Endothelial cell of umbilical vein (primary cell): Measurements from ENCODE around the gene CD38. TPM values are rescaled to one million over a fixed set of nuclear protein-coding genes. Genes with fewer than 3 reads are reported as not detected.

Experiments
- BruUV-seq: library from RNA; stranded (reverse); fragments of 400-500 nt; replicated peaks from 2 replicates; lab custom pipeline; 2021; lab: Mats Ljungman, UMichigan
- CTCF ChIA-PET: fragments of 300-600, 350-600 bp; sonication (Branson Sonifier 250); formaldehyde crosslinking; loops from one replicate; lab custom pipeline; 2021; ENCODE audit warnings: antibody characterized with exemption, inconsistent platforms; lab: Charles Lee
- POLR2A ChIA-PET: fragments of 300-600, 350-600 bp; sonication (Branson Sonifier 250); formaldehyde crosslinking; loops from one replicate; lab custom pipeline; 2021; ENCODE audit warnings: antibody characterized with exemption, inconsistent platforms; lab: Charles Lee
- DNase-seq: peaks from one replicate; pipeline ENCODE4 v3.0.0-alpha.2; 2011; ENCODE audit warnings: low read depth, low spot score
- FAIRE-seq: peaks from 2 replicates; lab custom pipeline; 2011; peaks lifted over from hg19 to GRCh38; lab: Jason Lieb, UNC
- H2AFZ ChIP-seq: 2 replicates; pipeline ENCODE4 v1.6.0; 2012; ENCODE audit warnings: low read depth, low read length, control low read depth, inconsistent platforms
- H3K27ac ChIP-seq: 2 replicates; pipeline ENCODE4 v1.5.1; 2011; ENCODE audit warnings: low read depth, mild to moderate bottlenecking, control low read depth, low read length, moderate library complexity; ENCODE audit not compliant: insufficient read depth
- H3K27me3 ChIP-seq, 2 experiments: 2 replicates each; pipeline versions ENCODE4 v1.6.0 to v1.6.1; 2011; ENCODE audit warnings: low read length in 2 of 2, mixed read lengths in 1 of 2; ENCODE audit not compliant: control insufficient read depth in 2 of 2, insufficient read depth in 2 of 2
- H3K36me3 ChIP-seq, 2 experiments: 2 replicates in 1 of 2; 3 replicates in 1 of 2; pipeline ENCODE4 v1.5.1; 2011; ENCODE audit warnings: low read length in 2 of 2, mild to moderate bottlenecking in 1 of 2, moderate library complexity in 1 of 2; ENCODE audit not compliant: control insufficient read depth in 2 of 2, insufficient read depth in 2 of 2; ENCODE audit errors: extremely low read depth in 1 of 2
- H3K4me1 ChIP-seq: 3 replicates; pipeline ENCODE4 v1.5.1; 2011; ENCODE audit warnings: mild to moderate bottlenecking, low read length; ENCODE audit not compliant: control insufficient read depth, insufficient read depth; ENCODE audit errors: extremely low read depth
- H3K4me2 ChIP-seq: 2 replicates; pipeline ENCODE4 v1.6.1; 2011; ENCODE audit warnings: low read length, control low read depth, mixed read lengths; ENCODE audit not compliant: insufficient read depth
- H3K4me3 ChIP-seq, 3 experiments: fragments of 200-600 bp in 1 of 3; sonication (generic), shearing (Covaris generic) in 1 of 3; replicated peaks in 1 of 3; 2 replicates each; pipeline ENCODE4 v1.5.1; 2011 to 2016; ENCODE audit warnings: control low read depth in 3 of 3, low read length in 3 of 3, mild to moderate bottlenecking in 2 of 3, inconsistent platforms in 1 of 3, low read depth in 1 of 3, moderate library complexity in 1 of 3; ENCODE audit not compliant: insufficient read depth in 1 of 3
- H3K79me2 ChIP-seq: 2 replicates; pipeline ENCODE4 v1.6.0; 2012; ENCODE audit warnings: low read length, inconsistent platforms; ENCODE audit not compliant: control insufficient read depth, insufficient read depth
- H3K9ac ChIP-seq: replicated peaks from 2 replicates; pipeline ENCODE3; 2011; ENCODE audit warnings: low read length, control low read depth; ENCODE audit not compliant: insufficient read depth; ENCODE audit errors: extremely low read depth
- H3K9me1 ChIP-seq: replicated peaks from 3 replicates; pipeline ENCODE4 v1.6.0; 2011; ENCODE audit warnings: mild to moderate bottlenecking, low read length; ENCODE audit not compliant: control insufficient read depth, insufficient read depth; ENCODE audit errors: extremely low read depth
- H3K9me3 ChIP-seq: replicated peaks from 2 replicates; pipeline ENCODE4 v1.5.1; 2012; ENCODE audit warnings: low read length, inconsistent platforms; ENCODE audit not compliant: control insufficient read depth, insufficient read depth
- H4K20me1 ChIP-seq: replicated peaks from 2 replicates; pipeline ENCODE3; 2011; ENCODE audit warnings: mild to moderate bottlenecking, low read length; ENCODE audit not compliant: control insufficient read depth, insufficient read depth; ENCODE audit errors: extremely low read depth
- EZH2 ChIP-seq: IDR thresholded peaks from 2 replicates; pipeline ENCODE4 v1.6.1; 2012; ENCODE audit warnings: borderline replicate concordance, low read depth, mild to moderate bottlenecking, moderate library complexity, low read length, inconsistent platforms; ENCODE audit not compliant: severe bottlenecking
- FOS ChIP-seq: IDR thresholded peaks from 2 replicates; pipeline ENCODE4 v1.6.1; 2011; ENCODE audit warnings: mild to moderate bottlenecking, low read length, moderate library complexity, borderline replicate concordance; ENCODE audit not compliant: insufficient read depth
- GATA2 ChIP-seq: IDR thresholded peaks from 2 replicates; pipeline ENCODE4 v1.7.0; 2011; ENCODE audit warnings: low read depth, mild to moderate bottlenecking, moderate library complexity, mixed read lengths, low read length; ENCODE audit not compliant: insufficient read length, insufficient read depth
- JUN ChIP-seq: IDR thresholded peaks from 2 replicates; pipeline ENCODE4 v1.6.1; 2011; ENCODE audit warnings: borderline replicate concordance, low read depth; ENCODE audit not compliant: insufficient read length, insufficient read depth
- MYC ChIP-seq: IDR thresholded peaks from one replicate; pipeline ENCODE4 v1.6.1; 2011; ENCODE audit warnings: mild to moderate bottlenecking, low read depth, low read length
- dilution Hi-C: fragments of 300-500 bp; cut with MboI; formaldehyde crosslinking; loops from one replicate; pipeline ENCODE4 v1.15.0; 2019; ENCODE audit warnings: low sequenced_read_pairs; ENCODE audit not compliant: extremely low pct_ligation_motif_present
- intact Hi-C: fragments of 100-400 bp; cut with micrococcal nuclease; formaldehyde crosslinking; loops from one replicate; pipeline ENCODE4 v1.10.0; 2022
- polyA plus RNA-seq, 4 experiments: library from polyadenylated mRNA; depleted of rRNA in 3 of 4; stranded (reverse) in 3 of 4; unstranded in 1 of 4; fragments of >200 nt; gene quantifications; 2 replicates each; pipeline versions ENCODE4 v1.2.1 to v1.2.3, GENCODE V29; 2011 to 2012; ENCODE audit warnings: missing spikeins in 1 of 4
- total RNA-seq: library from RNA; stranded (reverse); gene quantifications from 2 replicates; pipeline ENCODE4 v1.2.3, GENCODE V29; 2021
- TF ChIP-seq, protein P1 (sequence below), 2 donors: IDR thresholded peaks; 1 replicate in 1 of 2; 2 replicates in 1 of 2; pipeline ENCODE4 v1.5.1; 2011; ENCODE audit warnings: low read length in 2 of 2, mild to moderate bottlenecking in 2 of 2, moderate library complexity in 2 of 2, control low read depth in 1 of 2, inconsistent platforms in 1 of 2, low read depth in 1 of 2; ENCODE audit not compliant: insufficient read depth in 1 of 2; ENCODE audit errors: extremely low read depth in 1 of 2
- TF ChIP-seq, protein P2 (sequence below): IDR thresholded peaks from 2 replicates; pipeline ENCODE4 v1.6.1; 2011; ENCODE audit not compliant: insufficient read depth, insufficient read length

Gene CD38
- total and polyA plus RNA-seq, 2 donors (not counting 3 experiments of a cell fraction or from before 2014, with no cell fraction given), result 0.11 to 0.31 TPM

DNA sequence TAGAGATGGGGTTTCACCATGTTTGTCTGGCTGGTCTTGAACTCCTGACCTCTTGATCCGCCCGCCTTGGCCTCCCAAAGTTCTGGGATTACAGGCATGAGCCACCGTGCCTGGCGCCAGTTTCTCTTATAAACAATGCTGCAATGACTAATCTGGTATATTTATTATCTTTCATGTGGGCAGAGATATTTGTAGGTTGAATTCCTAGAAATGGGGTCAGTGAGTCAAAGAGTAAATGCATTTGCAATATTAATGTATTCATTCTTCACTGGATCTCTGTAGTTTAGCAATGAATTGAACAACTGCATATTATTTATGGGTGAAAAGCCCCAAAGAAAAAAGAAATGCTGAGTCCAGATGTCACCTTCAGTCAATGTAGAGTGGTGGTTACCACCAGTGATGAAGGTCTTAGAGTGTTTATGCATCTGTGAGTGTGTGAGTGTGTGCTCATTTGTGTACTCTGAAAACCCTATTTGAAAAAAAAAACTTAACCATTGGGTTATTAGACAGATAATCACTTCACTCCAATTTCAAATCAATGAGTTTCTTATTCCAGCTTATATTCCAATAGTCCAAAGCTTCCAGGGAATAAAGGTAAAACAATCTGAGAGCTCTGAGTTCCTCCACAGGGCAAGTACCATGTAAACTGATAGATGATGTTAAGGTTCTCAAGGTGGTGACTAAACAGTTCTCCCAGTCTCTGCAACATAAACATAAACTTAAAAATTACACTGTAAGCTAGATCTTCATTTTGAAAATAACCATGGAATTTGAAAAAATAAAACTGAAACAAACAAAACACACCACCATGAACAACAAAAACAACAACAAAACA lies 22.6 kb upstream of the CD38 start:
- POLR2A ChIA-PET, result no interaction called here
- FAIRE-seq, result no peak

More for the DNA sequence above, 22.6 kb upstream of the CD38 start:
- dilution Hi-C loops (no loop called here), intact Hi-C loops (no loop called here)
- BruUV-seq, result no TSS peak
- H4K20me1 ChIP-seq, result no peaks in the 10 kb centered on the region
- H3K27me3 ChIP-seq, result no peaks in the 10 kb centered on the region
- H2AFZ ChIP-seq, result no peak overlapping the region
- no peaks in the 10 kb centered on the region for H3K36me3 ChIP-seq
- no peak overlapping the region for H3K4me3 ChIP-seq
- no peak overlapping the region for H3K4me2 ChIP-seq
- no peaks in the 10 kb centered on the region for H3K9me1 ChIP-seq
- H3K9ac ChIP-seq, result no peak overlapping the region
- CTCF ChIA-PET, result interaction anchor here (1.5 to 1.8 kb wide), 2 partner anchors 26 to 50 kb away, joined by 3 to 8 read pairs; no protein-coding TSS in a partner anchor
- H3K79me2 ChIP-seq, result no peaks in the 10 kb centered on the region
- peak; percentile 49 for DNase-seq
- peaks cover 16% of the 10 kb centered on the region for H3K4me1 ChIP-seq
- no peak overlapping the region for H3K27ac ChIP-seq
- peak; percentile 63 for TF ChIP-seq GATA2
- TF ChIP-seq, protein P1, sequence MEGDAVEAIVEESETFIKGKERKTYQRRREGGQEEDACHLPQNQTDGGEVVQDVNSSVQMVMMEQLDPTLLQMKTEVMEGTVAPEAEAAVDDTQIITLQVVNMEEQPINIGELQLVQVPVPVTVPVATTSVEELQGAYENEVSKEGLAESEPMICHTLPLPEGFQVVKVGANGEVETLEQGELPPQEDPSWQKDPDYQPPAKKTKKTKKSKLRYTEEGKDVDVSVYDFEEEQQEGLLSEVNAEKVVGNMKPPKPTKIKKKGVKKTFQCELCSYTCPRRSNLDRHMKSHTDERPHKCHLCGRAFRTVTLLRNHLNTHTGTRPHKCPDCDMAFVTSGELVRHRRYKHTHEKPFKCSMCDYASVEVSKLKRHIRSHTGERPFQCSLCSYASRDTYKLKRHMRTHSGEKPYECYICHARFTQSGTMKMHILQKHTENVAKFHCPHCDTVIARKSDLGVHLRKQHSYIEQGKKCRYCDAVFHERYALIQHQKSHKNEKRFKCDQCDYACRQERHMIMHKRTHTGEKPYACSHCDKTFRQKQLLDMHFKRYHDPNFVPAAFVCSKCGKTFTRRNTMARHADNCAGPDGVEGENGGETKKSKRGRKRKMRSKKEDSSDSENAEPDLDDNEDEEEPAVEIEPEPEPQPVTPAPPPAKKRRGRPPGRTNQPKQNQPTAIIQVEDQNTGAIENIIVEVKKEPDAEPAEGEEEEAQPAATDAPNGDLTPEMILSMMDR (IDR thresholded peaks at IDR 0.05; ENCODE audit: extremely low read depth in 1 of 2, insufficient read depth in 1 of 2, low read depth in 1 of 2, low read length in 2 of 2), result no peak
- peak; percentile 43 for TF ChIP-seq FOS
- TF ChIP-seq EZH2, result no peak
- no peak for TF ChIP-seq MYC
- TF ChIP-seq JUN, result no peak
- TF ChIP-seq, protein P2, sequence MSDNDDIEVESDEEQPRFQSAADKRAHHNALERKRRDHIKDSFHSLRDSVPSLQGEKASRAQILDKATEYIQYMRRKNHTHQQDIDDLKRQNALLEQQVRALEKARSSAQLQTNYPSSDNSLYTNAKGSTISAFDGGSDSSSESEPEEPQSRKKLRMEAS, result no peak
- no peaks in the 10 kb centered on the region for H3K9me3 ChIP-seq
